Tibial nerve (tissue), 4 donors: Measurements from ENCODE around the gene MKNK1. TPM values are rescaled to one million over a fixed set of nuclear protein-coding genes. Genes with fewer than 3 reads are reported as not detected.

ENCODE experiments used
- DNase-seq, 2 donors: peaks; one replicate each; pipeline ENCODE4 v3.0.0-alpha.2; 2019; ENCODE audit warnings: low spot score in 2 of 2
- H3K27ac ChIP-seq, 4 donors: fragments of 200-600 bp; sonication (generic) in 3 of 4; one replicate each; pipeline ENCODE4 v1.5.1; 2017 to 2019; ENCODE audit warnings: mild to moderate bottlenecking in 1 of 4
- H3K27me3 ChIP-seq, 2 donors: fragments of 200-600 bp; sonication (generic) in 1 of 2; one replicate each; pipeline versions ENCODE4 v1.5.1 to v1.6.0; 2017 to 2019
- H3K36me3 ChIP-seq, 3 donors: fragments of 200-600 bp; sonication (generic); one replicate each; pipeline ENCODE4 v1.5.1; 2018 to 2019
- H3K4me1 ChIP-seq, 4 donors: fragments of 200-600 bp; sonication (generic) in 3 of 4; one replicate each; pipeline ENCODE4 v1.5.1; 2017 to 2019
- H3K4me3 ChIP-seq, 4 donors: fragments of 200-600 bp; sonication (generic) in 3 of 4; one replicate each; pipeline ENCODE4 v1.5.1; 2017 to 2019; ENCODE audit warnings: mild to moderate bottlenecking in 1 of 4, moderate library complexity in 1 of 4
- H3K9me3 ChIP-seq, 4 donors: fragments of 200-600 bp; sonication (generic) in 3 of 4; one replicate each; pipeline ENCODE4 v1.5.1; 2017 to 2019
- CTCF ChIP-seq, 5 experiments: fragments of 200-600 bp in 3 of 5; fragments of 450-650 bp in 2 of 5; sonication (generic) in 3 of 5; IDR thresholded peaks; one replicate each; pipeline ENCODE4 v1.5.1; 2016 to 2019; ENCODE audit warnings: antibody characterized with exemption in 5 of 5, mild to moderate bottlenecking in 3 of 5, moderate library complexity in 2 of 5
- EP300 ChIP-seq, 2 donors: sonication (generic); formaldehyde crosslinking; IDR thresholded peaks; one replicate each; pipeline ENCODE4 v1.6.1; 2017; ENCODE audit warnings: antibody characterized with exemption in 2 of 2, mild to moderate bottlenecking in 1 of 2
- POLR2A ChIP-seq, 2 donors: fragments of 450-650 bp; IDR thresholded peaks; one replicate each; pipeline ENCODE4 v1.6.1; 2017; ENCODE audit warnings: antibody characterized with exemption in 2 of 2, mild to moderate bottlenecking in 2 of 2, moderate library complexity in 2 of 2
- WGBS, 2 donors: methylation state at CpG; one replicate each; pipeline ENCODE4 v1.1.5; 2018; 5-methylcytosine and 5-hydroxymethylcytosine counted together
- total RNA-seq, 4 donors: library from RNA; depleted of rRNA; stranded (reverse); fragments of >200 nt; gene quantifications; one replicate each; pipeline ENCODE4 v1.1.0, GENCODE V29; 2016

Gene MKNK1
- total RNA-seq, 4 donors from 2014 or later: 52.4 to 75.0 (median 66.5) TPM

- no peaks in the 10 kb centered on the region for H3K36me3 ChIP-seq
- no peak overlapping the region for H3K4me3 ChIP-seq
- peaks cover 0 to 51% of the 10 kb centered on the region in 2 donors for H3K27me3 ChIP-seq
- no peak for TF ChIP-seq POLR2A (IDR thresholded peaks at IDR 0.05)
- no peak for TF ChIP-seq CTCF (IDR thresholded peaks at IDR 0.05)
- no peak for TF ChIP-seq EP300 (IDR thresholded peaks at IDR 0.05)
- H3K27ac ChIP-seq: no peak overlapping the region
- WGBS, 2 donors: 62 to 76% methylated on average over 5 of the region's 5 CpGs
- peaks cover 0 to 11% (median 3%) of the 10 kb centered on the region in 4 donors for H3K4me1 ChIP-seq
- no peak for DNase-seq
- no peaks in the 10 kb centered on the region for H3K9me3 ChIP-seq
Observed at GRCh38 chr1:46544561-46545240, 59.4 kb downstream of the MKNK1 start.

GRCh38 chr1:46543761-46544560, 60.1 kb downstream of the MKNK1 start:
- Histone ChIP-seq H3K4me3 (peak overlapping the region in 1 of 4 donors; percentile 25), H3K27ac (no peak overlapping the region), H3K27me3 (peaks cover 0 to 44% of the 10 kb centered on the region in 2 donors), H3K4me1 (peaks cover 0 to 11% (median 3%) of the 10 kb centered on the region in 4 donors), H3K9me3 (no peaks in the 10 kb centered on the region), H3K36me3 (no peaks in the 10 kb centered on the region)
- WGBS, 2 donors: 10% methylated on average over 30 to 40 of the region's 58 CpGs
- no peak for TF ChIP-seq CTCF (IDR thresholded peaks at IDR 0.05)
- TF ChIP-seq EP300 (IDR thresholded peaks at IDR 0.05): no peak
- no peak for TF ChIP-seq POLR2A (IDR thresholded peaks at IDR 0.05)
- no peak for DNase-seq

- WGBS, 2 donors: 33 to 54% methylated on average over 7 of the region's 7 CpGs
- H3K4me3 ChIP-seq: no peak overlapping the region
- H3K27me3 ChIP-seq: peaks cover 0 to 38% of the 10 kb centered on the region in 2 donors
- H3K4me1 ChIP-seq: peaks cover 0 to 11% (median 3%) of the 10 kb centered on the region in 4 donors
- no peaks in the 10 kb centered on the region for H3K36me3 ChIP-seq
- DNase-seq: no peak
- no peak for TF ChIP-seq POLR2A (IDR thresholded peaks at IDR 0.05)
- no peak for TF ChIP-seq CTCF (IDR thresholded peaks at IDR 0.05)
- no peak for TF ChIP-seq EP300 (IDR thresholded peaks at IDR 0.05)
- no peak overlapping the region for H3K27ac ChIP-seq
- H3K9me3 ChIP-seq: no peaks in the 10 kb centered on the region
Observed at GRCh38 chr1:46543382-46543760, 60.7 kb downstream of the MKNK1 start.

GRCh38 chr1:46539972-46540371, 64.1 kb downstream of the MKNK1 start:
- Histone ChIP-seq H3K27me3 (peaks cover 0 to 30% of the 10 kb centered on the region in 2 donors), H3K4me3 (no peak overlapping the region), H3K36me3 (no peaks in the 10 kb centered on the region), H3K27ac (no peak overlapping the region), H3K4me1 (peaks cover 0 to 11% (median 3%) of the 10 kb centered on the region in 4 donors), H3K9me3 (no peaks in the 10 kb centered on the region)
- 75 to 78% methylated on average over 9 of the region's 9 CpGs for WGBS, 2 donors
- TF ChIP-seq CTCF (IDR thresholded peaks at IDR 0.05): no peak
- no peak for TF ChIP-seq POLR2A (IDR thresholded peaks at IDR 0.05)
- no peak for TF ChIP-seq EP300 (IDR thresholded peaks at IDR 0.05)
- DNase-seq: no peak

- Histone ChIP-seq H3K4me1 (peaks cover 0 to 7% (median 0%) of the 10 kb centered on the region in 4 donors), H3K27me3 (peaks cover 0 to 11% of the 10 kb centered on the region in 2 donors), H3K27ac (no peak overlapping the region), H3K4me3 (no peak overlapping the region), H3K36me3 (no peaks in the 10 kb centered on the region), H3K9me3 (no peaks in the 10 kb centered on the region)
- no peak for DNase-seq
- 79 to 84% methylated on average over 2 of the region's 2 CpGs for WGBS, 2 donors
- TF ChIP-seq CTCF (IDR thresholded peaks at IDR 0.05) (no peak), EP300 (IDR thresholded peaks at IDR 0.05) (no peak), POLR2A (IDR thresholded peaks at IDR 0.05) (no peak)
Observed at GRCh38 chr1:46538147-46538546, 65.9 kb downstream of the MKNK1 start.
